Tibial nerve (tissue), 4 donors: ENCODE data around the gene SPATC1L. TPM values are rescaled to one million over a fixed set of nuclear protein-coding genes. Genes with fewer than 3 reads are reported as not detected.
"Not testable (repeated sequence)": the region's sequence is repeated elsewhere in the genome, so short reads cannot be mapped to it uniquely, and the experiment has no call there.

Source experiments
- DNase-seq, 2 donors: peaks; one replicate each; pipeline ENCODE4 v3.0.0-alpha.2; 2019; ENCODE audit warnings: low spot score in 2 of 2
- H3K27ac ChIP-seq, 4 donors: fragments of 200-600 bp; sonication (generic) in 3 of 4; one replicate each; pipeline ENCODE4 v1.5.1; 2017 to 2019; ENCODE audit warnings: mild to moderate bottlenecking in 1 of 4
- H3K27me3 ChIP-seq, 2 donors: fragments of 200-600 bp; sonication (generic) in 1 of 2; one replicate each; pipeline versions ENCODE4 v1.5.1 to v1.6.0; 2017 to 2019
- H3K36me3 ChIP-seq, 3 donors: fragments of 200-600 bp; sonication (generic); one replicate each; pipeline ENCODE4 v1.5.1; 2018 to 2019
- H3K4me1 ChIP-seq, 4 donors: fragments of 200-600 bp; sonication (generic) in 3 of 4; one replicate each; pipeline ENCODE4 v1.5.1; 2017 to 2019
- H3K4me3 ChIP-seq, 4 donors: fragments of 200-600 bp; sonication (generic) in 3 of 4; one replicate each; pipeline ENCODE4 v1.5.1; 2017 to 2019; ENCODE audit warnings: mild to moderate bottlenecking in 1 of 4, moderate library complexity in 1 of 4
- H3K9me3 ChIP-seq, 4 donors: fragments of 200-600 bp; sonication (generic) in 3 of 4; one replicate each; pipeline ENCODE4 v1.5.1; 2017 to 2019
- EP300 ChIP-seq, 2 donors: sonication (generic); formaldehyde crosslinking; IDR thresholded peaks; one replicate each; pipeline ENCODE4 v1.6.1; 2017; ENCODE audit warnings: antibody characterized with exemption in 2 of 2, mild to moderate bottlenecking in 1 of 2
- POLR2A ChIP-seq, 2 donors: fragments of 450-650 bp; IDR thresholded peaks; one replicate each; pipeline ENCODE4 v1.6.1; 2017; ENCODE audit warnings: antibody characterized with exemption in 2 of 2, mild to moderate bottlenecking in 2 of 2, moderate library complexity in 2 of 2
- WGBS, 2 donors: methylation state at CpG; one replicate each; pipeline ENCODE4 v1.1.5; 2018; 5-methylcytosine and 5-hydroxymethylcytosine counted together
- total RNA-seq, 4 donors: library from RNA; depleted of rRNA; stranded (reverse); fragments of >200 nt; gene quantifications; one replicate each; pipeline ENCODE4 v1.1.0, GENCODE V29; 2016
- TF ChIP-seq, protein P1 (sequence below), 5 experiments: fragments of 200-600 bp in 3 of 5; fragments of 450-650 bp in 2 of 5; sonication (generic) in 3 of 5; IDR thresholded peaks; one replicate each; pipeline ENCODE4 v1.5.1; 2016 to 2019; ENCODE audit warnings: antibody characterized with exemption in 5 of 5, mild to moderate bottlenecking in 3 of 5, moderate library complexity in 2 of 5

SPATC1L gene
- total RNA-seq, 4 donors from 2014 or later = 4.5 to 12.9 (median 8.0) TPM

DNA sequence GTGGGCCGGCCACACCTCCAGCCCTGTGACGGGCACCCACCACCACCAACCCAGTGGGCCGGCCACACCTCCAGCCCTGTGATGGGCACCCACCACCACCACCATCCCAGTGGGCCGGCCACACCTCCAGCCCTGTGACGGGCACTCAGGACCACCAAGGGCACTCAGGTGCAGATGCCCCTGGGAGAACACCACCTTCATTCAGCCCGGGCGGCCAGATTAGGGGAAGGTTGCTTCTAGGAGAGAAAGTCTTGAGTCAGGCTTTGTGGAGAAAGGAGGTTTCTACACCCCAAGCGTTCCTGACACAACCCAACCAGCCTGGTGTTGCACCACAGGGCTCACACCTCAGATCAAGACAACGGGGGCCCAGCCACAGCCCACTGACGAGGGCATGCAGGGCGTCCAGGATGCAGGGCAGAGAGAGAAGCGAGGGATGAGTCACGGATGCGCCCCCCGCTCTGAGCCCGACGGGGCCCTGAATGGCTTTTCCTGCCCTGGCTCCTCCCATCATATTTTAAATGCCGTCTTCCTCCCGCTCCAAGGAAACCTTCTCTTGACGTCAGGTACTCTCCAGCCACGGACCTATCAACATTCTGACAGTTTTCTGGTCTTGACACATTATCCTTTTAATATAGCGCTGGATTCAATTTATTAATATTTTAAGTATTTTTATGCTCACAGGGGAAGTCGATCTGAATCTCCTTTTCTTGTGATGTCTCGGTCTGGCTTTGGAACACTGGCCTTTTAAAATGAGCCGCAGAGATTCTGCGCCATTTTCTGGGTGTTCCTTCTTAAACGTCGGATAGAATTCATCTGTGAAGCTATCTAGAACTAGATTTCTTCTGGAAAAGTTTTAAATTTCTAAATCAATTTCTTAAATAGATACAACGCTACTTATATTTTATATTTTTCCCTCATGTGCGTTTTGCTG is 631 bp upstream of the SPATC1L start:
- no peaks in the 10 kb centered on the region for H3K9me3 ChIP-seq
- H3K27me3 ChIP-seq = no peaks in the 10 kb centered on the region
- WGBS, 2 donors = 12 to 45% methylated on average over 22 to 30 of the region's 30 CpGs
- H3K4me1 ChIP-seq = peaks cover 0 to 6% (median 2%) of the 10 kb centered on the region in 4 donors
- peak; percentile 32 to 71 for DNase-seq
- peak in 1 of 2 donors; percentile 35 for TF ChIP-seq POLR2A (IDR thresholded peaks at IDR 0.05)
- TF ChIP-seq, protein P1, sequence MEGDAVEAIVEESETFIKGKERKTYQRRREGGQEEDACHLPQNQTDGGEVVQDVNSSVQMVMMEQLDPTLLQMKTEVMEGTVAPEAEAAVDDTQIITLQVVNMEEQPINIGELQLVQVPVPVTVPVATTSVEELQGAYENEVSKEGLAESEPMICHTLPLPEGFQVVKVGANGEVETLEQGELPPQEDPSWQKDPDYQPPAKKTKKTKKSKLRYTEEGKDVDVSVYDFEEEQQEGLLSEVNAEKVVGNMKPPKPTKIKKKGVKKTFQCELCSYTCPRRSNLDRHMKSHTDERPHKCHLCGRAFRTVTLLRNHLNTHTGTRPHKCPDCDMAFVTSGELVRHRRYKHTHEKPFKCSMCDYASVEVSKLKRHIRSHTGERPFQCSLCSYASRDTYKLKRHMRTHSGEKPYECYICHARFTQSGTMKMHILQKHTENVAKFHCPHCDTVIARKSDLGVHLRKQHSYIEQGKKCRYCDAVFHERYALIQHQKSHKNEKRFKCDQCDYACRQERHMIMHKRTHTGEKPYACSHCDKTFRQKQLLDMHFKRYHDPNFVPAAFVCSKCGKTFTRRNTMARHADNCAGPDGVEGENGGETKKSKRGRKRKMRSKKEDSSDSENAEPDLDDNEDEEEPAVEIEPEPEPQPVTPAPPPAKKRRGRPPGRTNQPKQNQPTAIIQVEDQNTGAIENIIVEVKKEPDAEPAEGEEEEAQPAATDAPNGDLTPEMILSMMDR (IDR thresholded peaks at IDR 0.05) = no peak
- TF ChIP-seq EP300 (IDR thresholded peaks at IDR 0.05) = peak in 1 of 2 donors; percentile 34
- peaks cover 0 to 9% (median 0%) of the 10 kb centered on the region in 3 donors for H3K36me3 ChIP-seq
- peak overlapping the region; percentile 13 to 88 (median 65) for H3K27ac ChIP-seq
- H3K4me3 ChIP-seq = peak overlapping the region; percentile 21 to 76 (median 50)

DNA sequence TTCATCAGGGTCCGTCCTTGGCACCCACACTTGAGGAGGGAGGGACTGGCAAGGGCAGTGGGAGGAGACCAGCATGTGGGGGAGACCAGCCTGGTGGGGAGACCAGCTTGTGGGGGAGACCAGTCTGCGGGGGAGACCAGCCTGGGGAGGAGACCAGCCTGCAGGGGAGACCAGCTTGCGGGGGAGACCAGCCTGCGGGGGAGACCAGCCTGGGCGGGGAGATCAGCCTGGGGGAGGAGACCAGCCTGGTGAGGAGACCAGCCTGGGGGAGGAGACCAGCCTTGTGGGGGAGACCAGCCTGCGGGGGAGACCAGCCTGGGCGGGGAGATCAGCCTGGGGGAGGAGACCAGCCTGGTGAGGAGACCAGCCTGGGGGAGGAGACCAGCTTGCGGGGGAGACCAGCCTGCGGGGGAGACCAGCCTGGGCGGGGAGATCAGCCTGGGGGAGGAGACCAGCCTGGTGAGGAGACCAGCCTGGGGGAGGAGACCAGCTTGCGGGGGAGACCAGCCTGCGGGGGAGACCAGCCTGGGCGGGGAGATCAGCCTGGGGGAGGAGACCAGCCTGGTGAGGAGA is 836 bp downstream of the SPATC1L start:
- H3K4me3 ChIP-seq, H3K4me1 ChIP-seq, H3K27me3 ChIP-seq, DNase-seq, H3K27ac ChIP-seq, H3K36me3 ChIP-seq, H3K9me3 ChIP-seq: not testable (repeated sequence)
- WGBS, 2 donors = 36% methylated on average over 2 of the region's 13 CpGs; no CpG with 5 or more reads in 1 of the 2 donors

- peaks cover 0 to 3% (median 0%) of the 10 kb centered on the region in 4 donors for H3K4me1 ChIP-seq
- H3K27ac ChIP-seq = no peak overlapping the region
Observed at GRCh38 chr21:46182548-46183336, 1.5 kb downstream of the SPATC1L start.

GRCh38 chr21:46181953-46182547 is 2.2 kb downstream of the SPATC1L start:
- H3K36me3 ChIP-seq = no peaks in the 10 kb centered on the region
- no peaks in the 10 kb centered on the region for H3K27me3 ChIP-seq
- TF ChIP-seq, protein P1 (IDR thresholded peaks at IDR 0.05) = no peak
- no peak for TF ChIP-seq EP300 (IDR thresholded peaks at IDR 0.05)
- TF ChIP-seq POLR2A (IDR thresholded peaks at IDR 0.05) = no peak
- peaks cover 0 to 3% (median 0%) of the 10 kb centered on the region in 4 donors for H3K4me1 ChIP-seq
- WGBS, 2 donors = 79 to 87% methylated on average over 10 of the region's 16 CpGs
- no peaks in the 10 kb centered on the region for H3K9me3 ChIP-seq
- no peak overlapping the region for H3K27ac ChIP-seq
- no peak for DNase-seq
- H3K4me3 ChIP-seq = no peak overlapping the region

More at GRCh38 chr21:46182548-46183336, 1.5 kb downstream of the SPATC1L start:
- Histone ChIP-seq H3K36me3 (no peaks in the 10 kb centered on the region), H3K4me3 (no peak overlapping the region), H3K9me3 (no peaks in the 10 kb centered on the region), H3K27me3 (no peaks in the 10 kb centered on the region)
- TF ChIP-seq, protein P1 (IDR thresholded peaks at IDR 0.05) = no peak
- TF ChIP-seq EP300 (IDR thresholded peaks at IDR 0.05) = no peak
- TF ChIP-seq POLR2A (IDR thresholded peaks at IDR 0.05) = no peak
- no peak for DNase-seq
- 89 to 91% methylated on average over 33 to 41 of the region's 44 CpGs for WGBS, 2 donors

GRCh38 chr21:46181436-46181835 is 2.8 kb downstream of the SPATC1L start:
- TF ChIP-seq POLR2A (IDR thresholded peaks at IDR 0.05) = no peak
- TF ChIP-seq EP300 (IDR thresholded peaks at IDR 0.05) = no peak
- TF ChIP-seq, protein P1 (IDR thresholded peaks at IDR 0.05) = no peak
- Histone ChIP-seq H3K27ac (no peak overlapping the region), H3K4me3 (no peak overlapping the region), H3K9me3 (peaks cover 0 to 5% (median 2%) of the 10 kb centered on the region in 4 donors), H3K4me1 (peaks cover 0 to 3% (median 0%) of the 10 kb centered on the region in 4 donors), H3K27me3 (no peaks in the 10 kb centered on the region), H3K36me3 (no peaks in the 10 kb centered on the region)
- DNase-seq = no peak
- 76 to 90% methylated on average over 9 to 10 of the region's 19 CpGs for WGBS, 2 donors
